ENCODE data around the gene ENDOD1.

GRCh38 chr11:95111923-95112540, 22.4 kb downstream of the ENDOD1 start:
- no peak for TF ChIP-seq CTCF (IDR thresholded peaks at IDR 0.05)
- no peak for TF ChIP-seq EP300 (IDR thresholded peaks at IDR 0.05)
- no peak for TF ChIP-seq CBX8 (IDR thresholded peaks at IDR 0.05)
- TF ChIP-seq KDM1A (IDR thresholded peaks at IDR 0.05; ENCODE audit: low read depth) = no peak

All from A549 (cell line).